ENCODE results near the gene SNCAIP.
"Not testable (repeated sequence)": the region's sequence is repeated elsewhere in the genome, so short reads cannot be mapped to it uniquely, and the experiment has no call there.

The SNCAIP gene

GRCh38 chr5:122362361-122362760 lies 50.3 kb downstream of the SNCAIP start:
- no peak for DNase-seq

- no peak for DNase-seq
Observed at GRCh38 chr5:122363623-122364022, 51.6 kb downstream of the SNCAIP start.

- no peak for DNase-seq
Observed at GRCh38 chr5:122366501-122366900, 54.5 kb downstream of the SNCAIP start.

GRCh38 chr5:122367456-122367855 lies 55.4 kb downstream of the SNCAIP start:
- DNase-seq, result no peak

GRCh38 chr5:122368510-122369251 lies 56.6 kb downstream of the SNCAIP start:
- DNase-seq, result no peak

GRCh38 chr5:122369253-122369815 lies 57.3 kb downstream of the SNCAIP start:
- no peak for DNase-seq

GRCh38 chr5:122371511-122372151 lies 59.6 kb downstream of the SNCAIP start:
- DNase-seq, result no peak

GRCh38 chr5:122374110-122374509 lies 62.1 kb downstream of the SNCAIP start:
- DNase-seq, result no peak

GRCh38 chr5:122375801-122376200 lies 63.8 kb downstream of the SNCAIP start:
- no peak for DNase-seq

- no peak for DNase-seq
Observed at GRCh38 chr5:122376250-122376649, 64.2 kb downstream of the SNCAIP start.

- no peak for DNase-seq
Observed at GRCh38 chr5:122377026-122377425, 65.0 kb downstream of the SNCAIP start.

- DNase-seq, result not testable (repeated sequence)
Observed at GRCh38 chr5:122382938-122383337, 70.9 kb downstream of the SNCAIP start.

GRCh38 chr5:122384739-122385235 lies 72.8 kb downstream of the SNCAIP start:
- no peak for DNase-seq

GRCh38 chr5:122385286-122385685 lies 73.2 kb downstream of the SNCAIP start:
- DNase-seq, result no peak

- no peak for DNase-seq
Observed at GRCh38 chr5:122385808-122386207, 73.8 kb downstream of the SNCAIP start.

- DNase-seq, result no peak
Observed at GRCh38 chr5:122390154-122390553, 78.1 kb downstream of the SNCAIP start.

GRCh38 chr5:122390694-122391093 lies 78.7 kb downstream of the SNCAIP start:
- no peak for DNase-seq

- no peak for DNase-seq
Observed at GRCh38 chr5:122391621-122392020, 79.6 kb downstream of the SNCAIP start.

- no peak for DNase-seq
Observed at GRCh38 chr5:122392224-122392623, 80.2 kb downstream of the SNCAIP start.

- DNase-seq, result no peak
Observed at GRCh38 chr5:122392824-122393223, 80.8 kb downstream of the SNCAIP start.

- DNase-seq, result no peak
Observed at GRCh38 chr5:122394284-122394930, 82.4 kb downstream of the SNCAIP start.

GRCh38 chr5:122398016-122398415 lies 86.0 kb downstream of the SNCAIP start:
- DNase-seq, result no peak

- DNase-seq, result no peak
Observed at GRCh38 chr5:122400341-122400740, 88.3 kb downstream of the SNCAIP start.

- peak; percentile 42 for DNase-seq
Observed at GRCh38 chr5:122400938-122401337, 88.9 kb downstream of the SNCAIP start.

All from NCI-H1694 (cell line).